Measurements from ENCODE around the gene TUT4.

Gene TUT4

GRCh38 chr1:52506920-52507546 lies 45.9 kb downstream of the TUT4 start:
- no peak overlapping the region for H3K27ac ChIP-seq (ENCODE audit: low read depth, low read length)
- H3K4me1 ChIP-seq (ENCODE audit: control insufficient read depth, insufficient read depth, low read length, unreplicated experiment): no peaks in the 10 kb centered on the region
- H3K79me2 ChIP-seq (ENCODE audit: control insufficient read depth, insufficient read depth, low read length, unreplicated experiment): no peaks in the 10 kb centered on the region
- H3K36me3 ChIP-seq (ENCODE audit: insufficient read depth, low read length): 0 out of 2 replicates have a peak, but pooled peaks cover 2% of the 10 kb centered on the region
- no peak overlapping the region for H3K4me3 ChIP-seq (ENCODE audit: low read depth, low read length)
- H2AFZ ChIP-seq (ENCODE audit: low read length, unreplicated experiment): no peak overlapping the region
- H3K27me3 ChIP-seq (ENCODE audit: insufficient read depth, low read length): no peaks in the 10 kb centered on the region

- Histone ChIP-seq H3K36me3 (ENCODE audit: insufficient read depth, low read length) (0 out of 2 replicates have a peak, but pooled peaks cover 2% of the 10 kb centered on the region), H2AFZ (ENCODE audit: low read length, unreplicated experiment) (no peak overlapping the region), H3K4me1 (ENCODE audit: control insufficient read depth, insufficient read depth, low read length, unreplicated experiment) (no peaks in the 10 kb centered on the region), H3K4me3 (ENCODE audit: low read depth, low read length) (no peak overlapping the region), H3K79me2 (ENCODE audit: control insufficient read depth, insufficient read depth, low read length, unreplicated experiment) (no peaks in the 10 kb centered on the region), H3K27ac (ENCODE audit: low read depth, low read length) (no peak overlapping the region), H3K27me3 (ENCODE audit: insufficient read depth, low read length) (no peaks in the 10 kb centered on the region)
These were observed 46.5 kb downstream of the TUT4 start for GRCh38 chr1:52506349-52506748.

- H3K79me2 ChIP-seq (ENCODE audit: control insufficient read depth, insufficient read depth, low read length, unreplicated experiment): no peaks in the 10 kb centered on the region
These were observed 48.2 kb downstream of the TUT4 start for GRCh38 chr1:52504720-52505119.

GRCh38 chr1:52503706-52504105 lies 49.2 kb downstream of the TUT4 start:
- H2AFZ ChIP-seq (ENCODE audit: low read length, unreplicated experiment): no peak overlapping the region
- H3K4me1 ChIP-seq (ENCODE audit: control insufficient read depth, insufficient read depth, low read length, unreplicated experiment): no peaks in the 10 kb centered on the region
- H3K79me2 ChIP-seq (ENCODE audit: control insufficient read depth, insufficient read depth, low read length, unreplicated experiment): no peaks in the 10 kb centered on the region
- 0 out of 2 replicates have a peak, but pooled peaks cover 2% of the 10 kb centered on the region for H3K36me3 ChIP-seq (ENCODE audit: insufficient read depth, low read length)
- no peak overlapping the region for H3K27ac ChIP-seq (ENCODE audit: low read depth, low read length)
- no peaks in the 10 kb centered on the region for H3K27me3 ChIP-seq (ENCODE audit: insufficient read depth, low read length)
- H3K4me3 ChIP-seq (ENCODE audit: low read depth, low read length): no peak overlapping the region

More at GRCh38 chr1:52504720-52505119, 48.2 kb downstream of the TUT4 start:
- Histone ChIP-seq H3K36me3 (ENCODE audit: insufficient read depth, low read length) (0 out of 2 replicates have a peak, but pooled peaks cover 2% of the 10 kb centered on the region), H2AFZ (ENCODE audit: low read length, unreplicated experiment) (no peak overlapping the region), H3K4me1 (ENCODE audit: control insufficient read depth, insufficient read depth, low read length, unreplicated experiment) (no peaks in the 10 kb centered on the region), H3K27me3 (ENCODE audit: insufficient read depth, low read length) (no peaks in the 10 kb centered on the region), H3K27ac (ENCODE audit: low read depth, low read length) (no peak overlapping the region), H3K4me3 (ENCODE audit: low read depth, low read length) (no peak overlapping the region)

- Histone ChIP-seq H3K27ac (ENCODE audit: low read depth, low read length) (no peak overlapping the region), H3K4me1 (ENCODE audit: control insufficient read depth, insufficient read depth, low read length, unreplicated experiment) (no peaks in the 10 kb centered on the region), H3K36me3 (ENCODE audit: insufficient read depth, low read length) (0 out of 2 replicates have a peak, but pooled peaks cover 2% of the 10 kb centered on the region), H2AFZ (ENCODE audit: low read length, unreplicated experiment) (no peak overlapping the region), H3K4me3 (ENCODE audit: low read depth, low read length) (no peak overlapping the region), H3K27me3 (ENCODE audit: insufficient read depth, low read length) (no peaks in the 10 kb centered on the region), H3K79me2 (ENCODE audit: control insufficient read depth, insufficient read depth, low read length, unreplicated experiment) (no peaks in the 10 kb centered on the region)
These were observed 50.1 kb downstream of the TUT4 start for GRCh38 chr1:52502789-52503188.

- no peaks in the 10 kb centered on the region for H3K4me1 ChIP-seq (ENCODE audit: control insufficient read depth, insufficient read depth, low read length, unreplicated experiment)
- H3K36me3 ChIP-seq (ENCODE audit: insufficient read depth, low read length): peaks cover 4% of the 10 kb centered on the region; the same call in 1 of the 2 replicates
- H3K79me2 ChIP-seq (ENCODE audit: control insufficient read depth, insufficient read depth, low read length, unreplicated experiment): no peaks in the 10 kb centered on the region
- H2AFZ ChIP-seq (ENCODE audit: low read length, unreplicated experiment): no peak overlapping the region
- H3K27me3 ChIP-seq (ENCODE audit: insufficient read depth, low read length): no peaks in the 10 kb centered on the region
- no peak overlapping the region for H3K27ac ChIP-seq (ENCODE audit: low read depth, low read length)
- no peak overlapping the region for H3K4me3 ChIP-seq (ENCODE audit: low read depth, low read length)
These were observed 65.3 kb downstream of the TUT4 start for GRCh38 chr1:52487632-52488031.

- Histone ChIP-seq H3K4me3 (ENCODE audit: low read depth, low read length) (no peak overlapping the region), H3K27ac (ENCODE audit: low read depth, low read length) (no peak overlapping the region), H3K36me3 (ENCODE audit: insufficient read depth, low read length) (peaks cover 3% of the 10 kb centered on the region), H3K27me3 (ENCODE audit: insufficient read depth, low read length) (no peaks in the 10 kb centered on the region), H2AFZ (ENCODE audit: low read length, unreplicated experiment) (no peak overlapping the region), H3K79me2 (ENCODE audit: control insufficient read depth, insufficient read depth, low read length, unreplicated experiment) (no peaks in the 10 kb centered on the region), H3K4me1 (ENCODE audit: control insufficient read depth, insufficient read depth, low read length, unreplicated experiment) (no peaks in the 10 kb centered on the region)
These were observed 70.4 kb downstream of the TUT4 start for GRCh38 chr1:52482326-52483004.

- peaks cover 14% of the 10 kb centered on the region for H3K36me3 ChIP-seq (ENCODE audit: insufficient read depth, low read length)
- H3K79me2 ChIP-seq (ENCODE audit: control insufficient read depth, insufficient read depth, low read length, unreplicated experiment): no peaks in the 10 kb centered on the region
- H3K27ac ChIP-seq (ENCODE audit: low read depth, low read length): no peak overlapping the region
- H3K27me3 ChIP-seq (ENCODE audit: insufficient read depth, low read length): no peaks in the 10 kb centered on the region
- no peak overlapping the region for H3K4me3 ChIP-seq (ENCODE audit: low read depth, low read length)
- H3K4me1 ChIP-seq (ENCODE audit: control insufficient read depth, insufficient read depth, low read length, unreplicated experiment): no peaks in the 10 kb centered on the region
- H2AFZ ChIP-seq (ENCODE audit: low read length, unreplicated experiment): no peak overlapping the region
These were observed 73.8 kb downstream of the TUT4 start for GRCh38 chr1:52479076-52479475.

GRCh38 chr1:52477876-52478275 lies 75.0 kb downstream of the TUT4 start:
- H3K4me1 ChIP-seq (ENCODE audit: control insufficient read depth, insufficient read depth, low read length, unreplicated experiment): no peaks in the 10 kb centered on the region
- no peak overlapping the region for H3K27ac ChIP-seq (ENCODE audit: low read depth, low read length)
- no peaks in the 10 kb centered on the region for H3K27me3 ChIP-seq (ENCODE audit: insufficient read depth, low read length)
- H3K4me3 ChIP-seq (ENCODE audit: low read depth, low read length): no peak overlapping the region
- no peaks in the 10 kb centered on the region for H3K79me2 ChIP-seq (ENCODE audit: control insufficient read depth, insufficient read depth, low read length, unreplicated experiment)
- no peak overlapping the region for H2AFZ ChIP-seq (ENCODE audit: low read length, unreplicated experiment)
- peaks cover 14% of the 10 kb centered on the region for H3K36me3 ChIP-seq (ENCODE audit: insufficient read depth, low read length)

- no peaks in the 10 kb centered on the region for H3K79me2 ChIP-seq (ENCODE audit: control insufficient read depth, insufficient read depth, low read length, unreplicated experiment)
- H3K27ac ChIP-seq (ENCODE audit: low read depth, low read length): no peak overlapping the region
- H3K4me3 ChIP-seq (ENCODE audit: low read depth, low read length): no peak overlapping the region
- H2AFZ ChIP-seq (ENCODE audit: low read length, unreplicated experiment): no peak overlapping the region
- H3K27me3 ChIP-seq (ENCODE audit: insufficient read depth, low read length): no peaks in the 10 kb centered on the region
- no peaks in the 10 kb centered on the region for H3K4me1 ChIP-seq (ENCODE audit: control insufficient read depth, insufficient read depth, low read length, unreplicated experiment)
- H3K36me3 ChIP-seq (ENCODE audit: insufficient read depth, low read length): peaks cover 14% of the 10 kb centered on the region
These were observed 75.9 kb downstream of the TUT4 start for GRCh38 chr1:52476943-52477342.

GRCh38 chr1:52474807-52475206 lies 78.1 kb downstream of the TUT4 start:
- H2AFZ ChIP-seq (ENCODE audit: low read length, unreplicated experiment): no peak overlapping the region
- H3K79me2 ChIP-seq (ENCODE audit: control insufficient read depth, insufficient read depth, low read length, unreplicated experiment): no peaks in the 10 kb centered on the region
- H3K36me3 ChIP-seq (ENCODE audit: insufficient read depth, low read length): peaks cover 14% of the 10 kb centered on the region
- no peaks in the 10 kb centered on the region for H3K27me3 ChIP-seq (ENCODE audit: insufficient read depth, low read length)
- no peaks in the 10 kb centered on the region for H3K4me1 ChIP-seq (ENCODE audit: control insufficient read depth, insufficient read depth, low read length, unreplicated experiment)
- no peak overlapping the region for H3K27ac ChIP-seq (ENCODE audit: low read depth, low read length)
- H3K4me3 ChIP-seq (ENCODE audit: low read depth, low read length): no peak overlapping the region

All from ACC112 (cell line).